Suprapubic skin (tissue), 4 donors: ENCODE data around the gene RNASE8. TPM values are rescaled to one million over a fixed set of nuclear protein-coding genes. Genes with fewer than 3 reads are reported as not detected.

Source experiments
- DNase-seq, 2 donors: peaks; one replicate each; pipeline ENCODE4 v3.0.0-alpha.2; 2019; ENCODE audit warnings: low spot score in 2 of 2
- H3K27ac ChIP-seq: fragments of 200-600 bp; sonication (generic); one replicate; pipeline ENCODE4 v1.5.1; 2019
- H3K27me3 ChIP-seq: fragments of 200-600 bp; sonication (generic); one replicate; pipeline ENCODE4 v1.5.1; 2019
- H3K36me3 ChIP-seq: fragments of 200-600 bp; sonication (generic); one replicate; pipeline ENCODE4 v1.5.1; 2019
- H3K4me1 ChIP-seq: fragments of 200-600 bp; sonication (generic); one replicate; pipeline ENCODE4 v1.5.1; 2019
- H3K4me3 ChIP-seq: fragments of 200-600 bp; sonication (generic); one replicate; pipeline ENCODE4 v1.5.1; 2019; ENCODE audit warnings: mild to moderate bottlenecking
- H3K9me3 ChIP-seq: fragments of 200-600 bp; sonication (generic); one replicate; pipeline ENCODE4 v1.5.1; 2019
- CTCF ChIP-seq, 2 donors: fragments of 200-600 bp in 1 of 2; fragments of 450-650 bp in 1 of 2; sonication (generic) in 1 of 2; IDR thresholded peaks; one replicate each; pipeline ENCODE4 v1.5.1; 2016 to 2019; ENCODE audit warnings: antibody characterized with exemption in 2 of 2, mild to moderate bottlenecking in 1 of 2, moderate library complexity in 1 of 2
- EP300 ChIP-seq: sonication (generic); formaldehyde crosslinking; IDR thresholded peaks from one replicate; pipeline ENCODE4 v1.6.1; 2017; ENCODE audit warnings: antibody characterized with exemption
- POLR2A ChIP-seq, 2 donors: fragments of 450-650 bp; IDR thresholded peaks; one replicate each; pipeline ENCODE4 v1.6.1; 2017; ENCODE audit warnings: antibody characterized with exemption in 2 of 2, mild to moderate bottlenecking in 2 of 2, moderate library complexity in 2 of 2
- POLR2AphosphoS5 ChIP-seq, 3 donors: sonication (generic); formaldehyde crosslinking; IDR thresholded peaks; one replicate each; pipeline ENCODE4 v1.6.1; 2017; ENCODE audit warnings: antibody characterized with exemption in 3 of 3
- WGBS: methylation state at CpG from one replicate; pipeline ENCODE4 v1.1.5; 2018; 5-methylcytosine and 5-hydroxymethylcytosine counted together
- total RNA-seq, 4 donors: library from RNA; depleted of rRNA; stranded (reverse); fragments of >200 nt; gene quantifications; one replicate each; pipeline ENCODE4 v1.1.0, GENCODE V29; 2016

RNASE8 gene
- total RNA-seq, 4 donors from 2014 or later = not detected

- Histone ChIP-seq H3K4me3 (no peak overlapping the region), H3K4me1 (peaks cover 64% of the 10 kb centered on the region), H3K27ac (peak overlapping the region; percentile 95), H3K9me3 (no peaks in the 10 kb centered on the region), H3K36me3 (peaks cover 14% of the 10 kb centered on the region), H3K27me3 (no peaks in the 10 kb centered on the region)
- WGBS = 63% methylated on average over 3 of the region's 3 CpGs
- DNase-seq = no peak
- TF ChIP-seq CTCF (IDR thresholded peaks at IDR 0.05) (no peak), EP300 (no peak), POLR2A (IDR thresholded peaks at IDR 0.05) (no peak), POLR2AphosphoS5 (IDR thresholded peaks at IDR 0.05) (no peak)
Observed at GRCh38 chr14:21096438-21096837, 38.8 kb downstream of the RNASE8 start.

DNA sequence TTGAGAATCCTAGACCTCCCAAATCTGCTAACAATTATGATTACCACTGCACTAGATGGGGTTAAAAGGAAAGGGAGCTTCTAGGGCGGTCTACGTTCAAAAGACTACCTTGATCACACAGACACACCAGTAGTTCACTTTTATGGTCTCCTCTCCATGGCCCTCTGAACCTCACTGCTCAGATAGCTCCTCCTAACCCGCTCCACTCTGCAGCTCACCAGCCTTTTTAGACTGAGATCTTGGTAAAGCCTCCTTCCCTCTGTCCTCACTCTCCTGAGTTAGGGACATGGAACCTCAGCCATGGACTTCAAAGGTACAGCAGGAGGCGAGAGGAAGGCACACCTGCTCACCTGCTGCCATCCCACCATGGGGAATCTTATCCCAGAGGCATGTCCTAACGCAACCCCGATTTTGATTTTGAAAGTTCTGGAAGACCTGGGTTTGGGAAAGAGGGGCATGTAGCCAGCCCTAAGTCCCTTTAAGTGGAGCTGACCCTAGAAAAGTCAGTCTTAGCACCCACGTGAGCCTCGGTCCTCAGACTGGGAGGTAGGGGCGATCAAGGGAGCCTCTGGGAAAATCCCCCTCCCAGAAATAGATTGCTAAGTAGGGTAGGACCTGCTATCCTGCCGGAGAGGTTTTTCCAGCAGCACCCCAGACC, 39.5 kb downstream of the RNASE8 start:
- WGBS = 46% methylated on average over 10 of the region's 10 CpGs
- peaks cover 66% of the 10 kb centered on the region for H3K4me1 ChIP-seq
- H3K27ac ChIP-seq = peak overlapping the region; percentile 95
- peak overlapping the region; percentile 81 for H3K4me3 ChIP-seq
- H3K27me3 ChIP-seq = no peaks in the 10 kb centered on the region
- TF ChIP-seq CTCF (IDR thresholded peaks at IDR 0.05) (no peak), POLR2A (IDR thresholded peaks at IDR 0.05) (no peak), POLR2AphosphoS5 (IDR thresholded peaks at IDR 0.05) (no peak), EP300 (no peak)
- no peaks in the 10 kb centered on the region for H3K9me3 ChIP-seq
- no peak for DNase-seq
- H3K36me3 ChIP-seq = peaks cover 7% of the 10 kb centered on the region

- H3K4me3 ChIP-seq = peak overlapping the region; percentile 81
- H3K4me1 ChIP-seq = peaks cover 66% of the 10 kb centered on the region
- peak overlapping the region; percentile 95 for H3K27ac ChIP-seq
- H3K27me3 ChIP-seq = no peaks in the 10 kb centered on the region
- no peak for DNase-seq
- H3K36me3 ChIP-seq = peaks cover 4% of the 10 kb centered on the region
- H3K9me3 ChIP-seq = no peaks in the 10 kb centered on the region
- TF ChIP-seq CTCF (IDR thresholded peaks at IDR 0.05) (no peak), POLR2A (IDR thresholded peaks at IDR 0.05) (no peak), POLR2AphosphoS5 (IDR thresholded peaks at IDR 0.05) (no peak), EP300 (no peak)
- 3% methylated on average over 5 of the region's 19 CpGs for WGBS
Observed at GRCh38 chr14:21097636-21098075, 40.0 kb downstream of the RNASE8 start.

DNA sequence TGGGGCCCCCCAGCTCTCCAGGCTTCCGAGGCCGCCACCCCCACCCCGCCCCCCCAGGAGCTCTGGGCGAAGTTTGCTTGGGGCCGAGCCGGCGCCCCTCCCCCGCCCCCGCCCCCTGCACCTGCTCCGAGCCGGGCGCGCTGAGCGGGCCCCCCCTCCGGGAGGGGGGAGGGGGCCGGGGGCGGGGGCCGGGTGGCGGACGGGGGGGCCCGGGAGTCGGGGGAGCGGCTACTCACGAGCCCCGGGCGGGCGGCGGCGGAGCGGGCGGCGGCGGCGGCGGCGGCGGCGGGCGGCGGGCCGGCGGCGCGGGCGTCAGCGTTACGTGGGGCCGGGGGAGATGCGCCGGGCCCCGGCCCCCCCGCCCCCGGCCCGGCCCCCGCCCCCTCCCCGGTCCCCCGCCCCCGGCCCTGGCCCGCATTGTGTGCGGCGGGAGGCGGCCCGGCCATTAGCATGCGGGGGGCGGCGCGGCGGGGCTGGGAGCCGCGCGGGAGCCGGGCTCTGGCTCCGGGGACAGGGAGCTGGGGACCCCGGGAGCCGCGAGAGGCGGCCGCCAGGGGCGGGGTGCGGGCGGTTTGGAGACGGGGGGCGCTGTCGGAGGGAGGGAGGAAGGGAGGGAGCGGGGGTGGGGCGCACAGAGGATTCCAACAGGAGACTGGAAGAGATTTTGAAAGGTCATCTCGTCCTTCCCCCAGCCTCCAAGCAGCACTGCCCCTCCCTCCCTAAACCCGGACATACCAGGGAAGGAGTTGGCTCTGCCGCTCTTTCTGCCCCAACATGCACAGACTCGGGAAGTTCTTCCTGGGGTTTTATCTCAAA, 40.7 kb downstream of the RNASE8 start, which contains the start of gene ZNF219:
TSS of gene ZNF219 (minus strand) at position 580 of the 816 bp plus-strand sequence. CDS start 5,064 bp downstream, outside the sequence.
- 0% methylated on average over 17 of the region's 90 CpGs for WGBS
- peaks cover 68% of the 10 kb centered on the region for H3K4me1 ChIP-seq

More for the DNA sequence above, 40.7 kb downstream of the RNASE8 start, which contains the start of gene ZNF219:
- H3K9me3 ChIP-seq = no peaks in the 10 kb centered on the region
- H3K27ac ChIP-seq = peak within 1 kb of the TSS; percentile 95
- no peak for TF ChIP-seq POLR2A (IDR thresholded peaks at IDR 0.05)
- TF ChIP-seq EP300 = no peak
- peak in 1 of 2 donors; percentile 7 for TF ChIP-seq CTCF (IDR thresholded peaks at IDR 0.05)
- peak in 1 of 3 donors; percentile 26 for TF ChIP-seq POLR2AphosphoS5 (IDR thresholded peaks at IDR 0.05)
- DNase-seq = peak in 1 of 2 donors; percentile 85
- peak within 1 kb of the TSS; percentile 81 for H3K4me3 ChIP-seq
- H3K36me3 ChIP-seq = no peaks in the 10 kb centered on the region
- no peaks in the 10 kb centered on the region for H3K27me3 ChIP-seq
